Lung (tissue), 12 donors: Measurements from ENCODE around the gene FILIP1L. TPM values are rescaled to one million over a fixed set of nuclear protein-coding genes. Genes with fewer than 3 reads are reported as not detected.

Source experiments
- ATAC-seq: fragments of 200-7000 bp; cut with Tn5 transposase; one replicate; pipeline ENCODE4 v1.9.1; 2020; ENCODE audit warnings: moderate number of reproducible peaks; ENCODE audit not compliant: insufficient read depth, low FRiP score
- DNase-seq, 3 donors: peaks; one replicate each; pipeline ENCODE4 v3.0.0-alpha.2; 2013 to 2017
- H3K27ac ChIP-seq, 2 donors: one replicate each; pipeline ENCODE4 v1.5.1; 2013; ENCODE audit warnings: mild to moderate bottlenecking in 2 of 2, moderate library complexity in 2 of 2, control low read depth in 1 of 2, inconsistent platforms in 1 of 2, low read depth in 1 of 2, low read length in 1 of 2
- H3K27me3 ChIP-seq, 3 donors: one replicate each; pipeline ENCODE4 v1.5.1; 2013; ENCODE audit warnings: low read length in 2 of 3; ENCODE audit not compliant: control insufficient read depth in 3 of 3, insufficient read depth in 3 of 3
- H3K36me3 ChIP-seq, 4 donors: one replicate each; pipeline ENCODE4 v1.5.1; 2013; ENCODE audit warnings: low read length in 4 of 4, mild to moderate bottlenecking in 1 of 4, moderate library complexity in 1 of 4; ENCODE audit not compliant: control insufficient read depth in 4 of 4, insufficient read depth in 4 of 4
- H3K4me1 ChIP-seq, 5 donors: one replicate each; pipeline ENCODE4 v1.5.1; 2013; ENCODE audit warnings: low read length in 5 of 5, mild to moderate bottlenecking in 2 of 5, moderate library complexity in 1 of 5; ENCODE audit not compliant: control insufficient read depth in 5 of 5, insufficient read depth in 5 of 5
- H3K4me3 ChIP-seq: one replicate; pipeline ENCODE4 v1.5.1; 2013; ENCODE audit warnings: mild to moderate bottlenecking, control low read depth, moderate library complexity
- H3K9ac ChIP-seq, 2 donors: one replicate each; pipeline ENCODE4 v1.5.1; 2013; ENCODE audit warnings: low read length in 2 of 2, control low read depth in 1 of 2; ENCODE audit not compliant: insufficient read depth in 1 of 2
- H3K9me3 ChIP-seq, 4 donors: one replicate each; pipeline ENCODE4 v1.5.1; 2013; ENCODE audit warnings: low read length in 3 of 4, mild to moderate bottlenecking in 1 of 4, moderate library complexity in 1 of 4; ENCODE audit not compliant: control insufficient read depth in 4 of 4, insufficient read depth in 3 of 4
- CTCF ChIP-seq: IDR thresholded peaks from 2 replicates; pipeline ENCODE4 v1.5.1; 2012; ENCODE audit warnings: mild to moderate bottlenecking; ENCODE audit errors: control extremely low read depth, extremely low read depth
- WGBS, 2 donors: extraction: QIAGEN DNeasy Blood & Tissue Kit; methylation state at CpG; one replicate each; pipeline ENCODE4 v1.1.7; 2013; 5-methylcytosine and 5-hydroxymethylcytosine counted together
- polyA plus RNA-seq, 2 donors: library from polyadenylated mRNA; stranded (reverse); fragments of 200-250 nt; gene quantifications; one replicate each; pipeline ENCODE4 v1.2.1, GENCODE V29; 2013
- total RNA-seq, 2 donors: library from RNA; depleted of rRNA in 1 of 2; stranded (reverse); fragments of >200 nt in 1 of 2; gene quantifications; one replicate each; pipeline ENCODE4 v1.2.1, GENCODE V29; 2014 to 2021
- donor health status: control.
- donor health status: control.
- donor health status: Bipolar disorder and iron deficiency.
- donor health status: healthy.
- donor health status: DM: yes; HTN: yes; CAD: no.

The FILIP1L gene
- total and polyA plus RNA-seq, 4 donors: 8.3 to 27.8 (median 22.5) TPM

GRCh38 chr3:100099621-100100020 is 14.7 kb downstream of the FILIP1L start:
- Histone ChIP-seq H3K27ac (peak overlapping the region; percentile 16 to 46), H3K4me1 (peaks cover 5 to 22% (median 12%) of the 10 kb centered on the region in 5 donors), H3K4me3 (no peak overlapping the region), H3K9me3 (no peaks in the 10 kb centered on the region), H3K36me3 (no peaks in the 10 kb centered on the region), H3K27me3 (no peaks in the 10 kb centered on the region), H3K9ac (no peak overlapping the region)
- no peak for DNase-seq
- TF ChIP-seq CTCF: no peak
- peak; percentile 8 for ATAC-seq
- WGBS, 2 donors: 54 to 74% methylated on average over 2 of the region's 2 CpGs

- no peak for TF ChIP-seq CTCF
- Histone ChIP-seq H3K4me1 (peaks cover 4 to 17% (median 9%) of the 10 kb centered on the region in 5 donors), H3K27me3 (no peaks in the 10 kb centered on the region), H3K4me3 (no peak overlapping the region), H3K36me3 (no peaks in the 10 kb centered on the region), H3K27ac (peak overlapping the region in 1 of 2 donors; percentile 77), H3K9ac (no peak overlapping the region), H3K9me3 (no peaks in the 10 kb centered on the region)
- DNase-seq: no peak
- ATAC-seq: no peak
Measured at GRCh38 chr3:100098784-100099070, 15.6 kb downstream of the FILIP1L start.

GRCh38 chr3:100097919-100098783 is 16.1 kb downstream of the FILIP1L start:
- Histone ChIP-seq H3K9me3 (no peaks in the 10 kb centered on the region), H3K9ac (peak overlapping the region in 1 of 2 donors; percentile 8), H3K36me3 (no peaks in the 10 kb centered on the region), H3K4me1 (peaks cover 4 to 12% (median 8%) of the 10 kb centered on the region in 5 donors), H3K27ac (peak overlapping the region in 1 of 2 donors; percentile 77), H3K4me3 (no peak overlapping the region), H3K27me3 (no peaks in the 10 kb centered on the region)
- no peak for TF ChIP-seq CTCF
- 67 to 82% methylated on average over 6 of the region's 6 CpGs for WGBS, 2 donors
- ATAC-seq: peak; percentile 29
- peak in 2 of 3 donors; percentile 58 to 80 for DNase-seq
